Pancreas (tissue), 10 donors: ENCODE data around the gene TRIO. TPM values are rescaled to one million over a fixed set of nuclear protein-coding genes. Genes with fewer than 3 reads are reported as not detected.

Source experiments
- ATAC-seq, 4 donors: fragments of 200-7000 bp; cut with Tn5 transposase; one replicate each; pipeline versions ENCODE4 v1.8.0 to v1.9.1; 2020; ENCODE audit warnings: mild to moderate bottlenecking in 4 of 4, moderate library complexity in 4 of 4
- DNase-seq, 6 donors: peaks; one replicate each; pipeline ENCODE4 v3.0.0-alpha.2; 2020
- FAIRE-seq: peaks from 2 replicates; lab custom pipeline; 2012; peaks lifted over from hg19 to GRCh38; lab: Jason Lieb, UNC
- H3K27ac ChIP-seq, 4 donors: fragments of 200-600 bp; sonication (generic); 1 replicate in 3 of 4; 2 replicates in 1 of 4; pipeline versions ENCODE4 v1.5.0 to v1.8.0; 2020
- H3K27me3 ChIP-seq, 4 donors: fragments of 200-600 bp; one replicate each; pipeline ENCODE4 v1.8.0; 2021
- H3K36me3 ChIP-seq, 3 donors: fragments of 200-600 bp; sonication (generic) in 1 of 3; one replicate each; pipeline versions ENCODE4 v1.5.0 to v1.8.0; 2020 to 2021
- H3K4me1 ChIP-seq, 3 donors: fragments of 200-600 bp; one replicate each; pipeline ENCODE4 v1.8.0; 2021
- H3K4me3 ChIP-seq, 4 donors: fragments of 200-600 bp; sonication (generic) in 2 of 4; one replicate each; pipeline versions ENCODE4 v1.5.0 to v1.8.0; 2020 to 2021
- H3K9me3 ChIP-seq, 4 donors: fragments of 200-600 bp; one replicate each; pipeline ENCODE4 v1.8.0; 2021
- WGBS, 2 donors: extraction: QIAGEN DNeasy Blood & Tissue Kit; methylation state at CpG; one replicate each; pipeline ENCODE4 v1.1.7; 2013; 5-methylcytosine and 5-hydroxymethylcytosine counted together
- intact Hi-C, 3 donors: fragments of 100-400 bp; cut with DNase I; formaldehyde crosslinking; loops; one replicate each; pipeline versions ENCODE4 v1.11.1 to v1.14.2; 2022
- polyA plus RNA-seq, 2 donors: library from polyadenylated mRNA; stranded (reverse); fragments of 200-250 nt; gene quantifications; one replicate each; pipeline ENCODE4 v1.2.3, GENCODE V29; 2013
- total RNA-seq, 6 donors: library from RNA; stranded (reverse); fragmentation: NEBNext Ultra II Directional in 4 of 6; extraction: Animal tissue kit (Norgen Biotek cat#: 25700) in 4 of 6; gene quantifications; one replicate each; pipeline versions ENCODE4 v1.2.1 to v1.2.4, GENCODE V29; 2021 to 2023
- TF ChIP-seq, protein P1 (sequence below), 4 donors: fragments of 200-600 bp; sonication (generic) in 3 of 4; IDR thresholded peaks; one replicate each; pipeline versions ENCODE4 v1.5.0 to v1.8.0; 2021; ENCODE audit warnings: antibody characterized with exemption in 4 of 4
- donor health status: healthy with polysubstance abuse.
- donor health status: DM: no; HTN: no; CAD: no; lungs with moderate emphysema.
- donor health status: DM: no; HTN: no; CAD: no.
- donor health status: control.
- donor health status: control.
- donor health status: Bipolar disorder and iron deficiency.
- donor health status: DM: yes; HTN: yes; CAD: no.
- donor health status: DM: no; HTN: no; CAD: no.
- donor health status: DM: no; HTN: no; CAD: no.
- donor health status: DM: yes; HTN: yes; CAD: no.

TRIO gene
- total and polyA plus RNA-seq, 8 donors, result 27.3 to 82.5 (median 38.3) TPM

DNA sequence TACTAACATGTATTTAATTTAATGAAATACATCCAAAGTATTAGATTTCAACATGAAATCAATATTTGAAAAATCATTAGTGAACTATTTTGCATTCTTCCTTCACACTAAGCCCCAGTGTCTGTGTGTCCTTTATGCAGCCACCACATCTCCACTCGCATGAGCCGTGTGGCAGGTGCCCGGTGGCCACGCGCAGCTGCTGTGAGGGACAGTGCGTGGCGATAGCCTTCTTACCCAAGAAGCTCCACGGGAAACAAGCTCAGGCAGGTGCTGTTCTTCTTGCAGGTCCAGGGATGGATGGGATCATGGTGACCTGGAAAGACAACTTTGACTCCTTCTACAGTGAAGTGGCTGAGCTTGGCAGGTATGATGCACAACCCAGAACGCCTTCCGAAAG is 359.1 kb downstream of the TRIO start:
- no peaks in the 10 kb centered on the region for H3K27me3 ChIP-seq
- no peaks in the 10 kb centered on the region for H3K9me3 ChIP-seq
- DNase-seq (no peak), FAIRE-seq (no peak), ATAC-seq (no peak)
- H3K4me1 ChIP-seq, result no peaks in the 10 kb centered on the region
- intact Hi-C loops, result no loop called here
- peaks cover 0 to 38% (median 7%) of the 10 kb centered on the region in 3 donors for H3K36me3 ChIP-seq
- TF ChIP-seq, protein P1, sequence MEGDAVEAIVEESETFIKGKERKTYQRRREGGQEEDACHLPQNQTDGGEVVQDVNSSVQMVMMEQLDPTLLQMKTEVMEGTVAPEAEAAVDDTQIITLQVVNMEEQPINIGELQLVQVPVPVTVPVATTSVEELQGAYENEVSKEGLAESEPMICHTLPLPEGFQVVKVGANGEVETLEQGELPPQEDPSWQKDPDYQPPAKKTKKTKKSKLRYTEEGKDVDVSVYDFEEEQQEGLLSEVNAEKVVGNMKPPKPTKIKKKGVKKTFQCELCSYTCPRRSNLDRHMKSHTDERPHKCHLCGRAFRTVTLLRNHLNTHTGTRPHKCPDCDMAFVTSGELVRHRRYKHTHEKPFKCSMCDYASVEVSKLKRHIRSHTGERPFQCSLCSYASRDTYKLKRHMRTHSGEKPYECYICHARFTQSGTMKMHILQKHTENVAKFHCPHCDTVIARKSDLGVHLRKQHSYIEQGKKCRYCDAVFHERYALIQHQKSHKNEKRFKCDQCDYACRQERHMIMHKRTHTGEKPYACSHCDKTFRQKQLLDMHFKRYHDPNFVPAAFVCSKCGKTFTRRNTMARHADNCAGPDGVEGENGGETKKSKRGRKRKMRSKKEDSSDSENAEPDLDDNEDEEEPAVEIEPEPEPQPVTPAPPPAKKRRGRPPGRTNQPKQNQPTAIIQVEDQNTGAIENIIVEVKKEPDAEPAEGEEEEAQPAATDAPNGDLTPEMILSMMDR (IDR thresholded peaks at IDR 0.05), result no peak
- no peak overlapping the region for H3K4me3 ChIP-seq
- H3K27ac ChIP-seq, result no peak overlapping the region
- WGBS, 2 donors, result 84 to 87% methylated on average over 10 of the region's 10 CpGs

DNA sequence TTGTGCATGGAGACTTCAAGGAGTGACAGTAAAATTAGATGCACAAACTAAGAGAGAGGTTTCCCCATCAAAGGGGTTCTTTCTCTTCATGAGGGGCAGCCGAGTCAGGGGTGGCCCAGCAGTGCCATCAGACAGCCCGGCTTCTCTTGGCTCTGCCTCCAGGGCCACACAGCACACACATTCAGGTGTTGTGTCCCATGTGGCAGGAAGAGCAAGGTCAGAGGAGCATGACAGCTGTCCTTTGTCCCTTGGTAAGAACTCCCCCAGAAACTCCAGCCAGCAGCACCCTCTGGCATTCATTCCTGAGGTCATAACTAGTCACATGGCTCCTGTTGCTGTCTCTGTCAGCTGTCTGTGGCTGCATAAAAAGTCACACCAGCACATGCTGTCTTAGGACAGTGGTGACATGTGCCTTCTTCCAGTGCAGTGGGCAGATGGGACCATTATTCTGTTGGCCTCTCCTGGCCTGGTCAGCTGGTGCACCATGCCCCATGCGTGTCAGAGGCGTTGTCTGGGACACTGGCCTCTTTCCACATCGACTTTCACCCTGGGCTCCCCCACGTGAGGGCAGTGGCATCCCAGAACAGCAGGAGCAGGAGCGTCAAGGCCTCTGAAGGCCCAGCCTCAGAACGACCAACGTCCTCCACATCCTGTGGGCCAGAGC is 360.0 kb downstream of the TRIO start:
- Histone ChIP-seq H3K27me3 (no peaks in the 10 kb centered on the region), H3K36me3 (peaks cover 1 to 32% (median 5%) of the 10 kb centered on the region in 3 donors), H3K4me3 (no peak overlapping the region), H3K27ac (no peak overlapping the region), H3K4me1 (no peaks in the 10 kb centered on the region), H3K9me3 (no peaks in the 10 kb centered on the region)
- TF ChIP-seq, protein P1 (IDR thresholded peaks at IDR 0.05), result no peak
- DNase-seq, result no peak
- no peak for FAIRE-seq
- WGBS, 2 donors, result 68 to 79% methylated on average over 9 of the region's 9 CpGs
- no peak for ATAC-seq
- intact Hi-C loops, result no loop called here

DNA sequence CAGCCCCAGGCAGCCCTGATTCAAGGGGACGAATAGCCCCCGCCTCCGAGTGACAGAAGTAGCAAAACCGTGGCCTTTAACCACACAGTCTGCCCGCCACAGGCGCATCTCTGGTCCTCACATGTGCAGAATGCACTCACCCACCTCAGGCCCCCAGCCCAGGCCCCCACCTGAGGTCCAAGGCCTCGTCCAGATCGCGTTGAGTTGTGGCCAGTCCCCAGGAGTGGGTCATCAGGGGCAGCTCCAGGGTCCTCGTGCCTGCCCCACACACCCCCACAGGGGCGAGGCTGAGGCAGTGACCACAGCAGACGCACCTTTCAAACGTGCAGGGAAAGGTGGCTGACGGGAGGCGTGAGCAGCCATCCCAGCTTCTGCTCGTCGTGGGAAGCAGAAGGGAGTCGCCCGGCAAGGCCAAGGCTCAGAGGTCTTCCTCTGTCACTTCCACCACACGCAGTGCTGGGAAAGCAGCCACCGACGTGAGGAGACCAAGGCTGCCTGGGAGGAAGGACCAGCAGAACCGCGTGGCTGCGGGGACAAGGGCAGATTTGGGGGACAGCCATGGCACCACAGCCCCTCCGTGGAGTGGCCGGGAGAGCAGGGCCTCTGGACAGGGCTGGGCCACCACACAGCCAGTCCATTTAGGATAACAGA is 360.7 kb downstream of the TRIO start:
- intact Hi-C loops, result no loop called here
- DNase-seq (peak in 1 of 6 donors; percentile 56), FAIRE-seq (no peak), ATAC-seq (no peak)
- TF ChIP-seq, protein P1 (IDR thresholded peaks at IDR 0.05), result no peak
- Histone ChIP-seq H3K4me3 (no peak overlapping the region), H3K4me1 (no peaks in the 10 kb centered on the region), H3K27ac (no peak overlapping the region), H3K9me3 (no peaks in the 10 kb centered on the region), H3K36me3 (peaks cover 0 to 32% (median 2%) of the 10 kb centered on the region in 3 donors), H3K27me3 (no peaks in the 10 kb centered on the region)
- WGBS, 2 donors, result 89% methylated on average over 27 of the region's 27 CpGs

DNA sequence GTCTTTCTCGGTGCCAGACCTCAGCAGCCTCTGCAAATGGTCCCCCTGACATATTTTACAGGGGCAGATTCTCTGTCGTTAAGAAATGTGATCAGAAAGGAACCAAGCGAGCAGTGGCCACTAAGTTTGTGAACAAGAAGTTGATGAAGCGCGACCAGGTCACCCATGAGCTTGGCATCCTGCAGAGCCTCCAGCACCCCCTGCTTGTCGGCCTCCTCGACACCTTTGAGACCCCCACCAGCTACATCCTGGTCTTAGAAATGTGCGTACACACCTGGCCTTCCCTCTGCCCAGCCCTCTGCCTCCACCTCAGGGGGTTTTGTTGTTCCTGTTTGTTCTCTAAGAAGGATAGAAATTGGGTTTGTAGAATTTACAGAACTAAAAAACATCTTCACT is 361.2 kb downstream of the TRIO start:
- H3K27ac ChIP-seq, result no peak overlapping the region
- TF ChIP-seq, protein P1 (IDR thresholded peaks at IDR 0.05), result no peak
- H3K27me3 ChIP-seq, result no peaks in the 10 kb centered on the region
- no peaks in the 10 kb centered on the region for H3K9me3 ChIP-seq
- 91 to 92% methylated on average over 8 of the region's 8 CpGs for WGBS, 2 donors
- no peaks in the 10 kb centered on the region for H3K4me1 ChIP-seq
- DNase-seq (no peak), ATAC-seq (no peak), FAIRE-seq (no peak)
- intact Hi-C loops, result no loop called here
- H3K4me3 ChIP-seq, result no peak overlapping the region
- peaks cover 0 to 28% (median 2%) of the 10 kb centered on the region in 3 donors for H3K36me3 ChIP-seq

DNA sequence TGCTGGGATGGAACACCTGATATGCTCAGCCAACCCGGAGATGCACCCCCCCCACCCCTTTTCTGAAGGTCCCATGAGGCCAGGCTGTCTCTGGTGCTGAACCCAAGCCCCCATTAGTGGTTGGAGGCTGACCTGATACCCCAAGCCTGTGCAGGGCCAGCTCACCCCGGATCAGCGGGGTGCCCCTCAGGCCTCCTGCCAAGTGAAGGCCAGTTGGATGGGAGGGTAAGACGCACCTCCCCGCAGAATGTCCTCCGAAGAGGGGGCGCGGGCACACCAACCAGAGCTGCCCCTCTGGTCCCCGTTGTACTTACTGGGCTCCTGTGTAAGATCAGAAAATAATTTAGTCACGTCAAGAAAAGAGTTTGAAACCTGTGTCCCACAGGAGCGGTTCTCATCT is 361.7 kb downstream of the TRIO start:
- no peak for ATAC-seq
- TF ChIP-seq, protein P1 (IDR thresholded peaks at IDR 0.05), result no peak
- H3K9me3 ChIP-seq, result no peaks in the 10 kb centered on the region
- intact Hi-C loops, result no loop called here
- WGBS, 2 donors, result 91 to 93% methylated on average over 11 of the region's 11 CpGs
- no peaks in the 10 kb centered on the region for H3K27me3 ChIP-seq
- no peak overlapping the region for H3K4me3 ChIP-seq
- no peak for FAIRE-seq
- peaks cover 0 to 28% (median 2%) of the 10 kb centered on the region in 3 donors for H3K36me3 ChIP-seq
- H3K27ac ChIP-seq, result no peak overlapping the region
- DNase-seq, result no peak
- no peaks in the 10 kb centered on the region for H3K4me1 ChIP-seq
